ENCODE measurements around the gene GNG14.
A peak's percentile ranks its signal among the peaks of the same experiment; 100 is the strongest.
"Not testable (repeated sequence)": the region's sequence is repeated elsewhere in the genome, so short reads cannot be mapped to it uniquely, and the experiment has no call there.

GNG14 gene

DNA sequence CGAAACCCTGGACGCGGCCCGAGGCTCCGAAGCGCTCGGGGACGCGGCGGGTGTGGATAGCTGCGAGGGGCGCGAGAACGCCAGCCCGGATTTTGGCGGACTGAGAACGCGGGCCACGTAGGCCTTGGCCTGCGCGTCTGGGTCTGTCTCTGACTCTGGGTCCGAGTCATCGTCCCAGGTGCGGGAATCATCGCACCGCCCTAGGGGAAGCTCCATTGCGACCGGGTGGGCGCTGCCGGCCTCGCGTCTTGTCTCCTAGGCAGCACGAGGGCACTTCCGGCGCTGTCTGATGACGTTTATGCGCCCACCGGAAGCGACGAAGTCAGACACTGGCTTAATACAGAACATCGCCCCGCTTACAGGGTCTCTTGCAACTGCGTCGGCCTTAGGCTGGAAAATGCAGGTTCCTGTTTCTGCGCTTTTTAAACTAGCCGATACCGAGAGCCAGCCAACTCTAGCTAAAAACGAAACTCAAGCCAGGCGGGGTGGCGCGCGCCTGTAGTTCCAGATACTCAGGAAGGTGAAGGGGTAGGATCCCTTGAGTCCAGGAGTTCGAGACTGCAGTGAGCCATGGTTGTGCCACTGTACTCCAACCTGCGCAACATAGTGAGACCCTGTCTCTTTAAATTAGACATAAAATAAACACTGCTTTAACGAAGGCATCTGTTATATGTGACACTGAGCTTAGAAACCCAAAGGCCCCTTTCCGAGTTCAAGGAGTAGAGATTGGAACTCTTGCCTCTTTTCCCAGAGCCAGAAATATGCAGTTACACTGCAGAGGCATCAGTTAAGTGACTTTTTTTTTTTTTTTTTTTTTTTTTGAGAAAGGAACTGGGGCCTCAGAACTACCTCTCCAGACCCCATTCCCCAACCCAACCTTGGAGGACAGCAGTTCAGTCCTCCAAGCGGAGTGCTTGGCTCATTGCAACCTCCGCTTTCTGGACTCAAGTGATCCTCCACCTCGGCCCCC is 8.9 kb downstream of the GNG14 start, which contains the start of gene FBXW9:
Gene FBXW9 (minus strand): TSS at position 266 of the 970 bp plus-strand sequence. CDS start 50 bp downstream, at position 216.
- peak; percentile 90 for DNase-seq (ENCODE audit: low read depth in 2 of 2)

DNA sequence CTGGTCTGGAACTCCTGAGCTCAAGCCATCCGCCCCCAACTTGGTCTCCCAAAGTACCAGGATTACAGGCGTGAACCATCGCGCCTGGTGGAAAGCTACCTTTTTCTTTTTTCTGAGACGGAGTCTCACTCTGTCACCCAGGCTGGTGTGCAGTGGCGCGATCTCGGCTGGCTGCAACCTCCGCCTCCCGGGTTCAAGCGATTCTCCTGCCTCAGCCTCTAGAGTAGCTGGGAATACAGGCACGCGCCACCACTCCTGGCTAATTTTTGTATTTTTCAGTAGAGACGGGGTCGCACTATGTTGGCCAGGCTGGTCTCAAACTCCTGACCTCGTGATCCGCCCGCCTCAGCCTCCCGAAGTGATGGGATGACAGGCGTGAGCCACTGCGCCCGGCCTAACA is 9.6 kb downstream of the GNG14 start:
- not testable (repeated sequence) for DNase-seq (ENCODE audit: low read depth in 2 of 2)

DNA sequence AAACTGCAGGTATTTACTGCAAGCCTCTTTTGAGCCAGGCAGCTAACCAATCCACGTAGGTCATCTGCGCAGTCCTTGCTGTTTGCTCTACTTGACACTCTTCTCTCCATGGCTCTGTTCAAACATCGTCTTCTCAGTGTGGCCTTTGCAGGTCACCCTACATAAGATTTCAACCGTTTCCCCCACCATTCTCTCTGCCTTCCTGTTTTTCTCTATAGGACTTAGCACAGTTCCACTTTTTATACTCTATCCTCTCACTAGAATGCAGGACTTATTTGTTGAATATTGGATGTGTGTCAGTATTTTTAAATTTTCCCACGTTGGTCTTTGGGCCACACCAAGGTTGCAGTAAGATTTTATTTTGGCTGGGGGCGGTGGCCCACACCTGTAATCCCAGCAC is 10.3 kb downstream of the GNG14 start:
- DNase-seq (ENCODE audit: low read depth in 2 of 2), result no peak

DNA sequence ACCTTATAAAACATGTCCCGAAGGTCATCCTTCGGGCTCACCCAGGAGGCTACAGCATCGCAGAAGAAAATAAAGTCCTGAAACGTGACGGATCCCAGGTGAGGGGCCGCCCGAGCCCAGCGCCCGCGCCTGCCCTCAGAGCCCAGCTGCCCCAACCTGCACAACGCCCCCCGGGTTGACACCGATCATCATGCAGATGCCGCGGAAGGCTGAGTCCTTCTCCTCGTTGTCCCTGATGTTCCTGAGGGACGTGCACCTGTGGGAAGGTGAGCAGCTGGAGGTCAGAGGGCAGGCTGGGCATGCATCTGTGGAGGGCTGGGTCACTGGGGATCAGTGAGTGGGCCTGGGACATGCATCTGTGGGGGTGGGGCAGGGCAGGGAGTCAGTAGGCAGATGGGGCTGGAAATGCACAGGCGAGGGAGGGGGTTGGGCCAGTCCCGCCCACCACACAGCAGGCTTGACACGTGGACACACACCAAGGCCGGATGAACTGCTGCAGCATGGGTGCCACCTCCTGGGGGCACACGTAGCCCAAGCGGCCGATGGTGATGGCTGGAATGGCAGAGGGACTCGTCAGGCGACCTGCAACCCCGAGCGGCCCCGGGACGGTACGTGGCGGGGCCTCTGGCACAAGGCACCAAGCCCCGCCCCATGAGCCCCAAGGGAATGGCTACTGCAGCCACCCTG is 13.9 kb downstream of the GNG14 start:
- no peak for DNase-seq (ENCODE audit: low read depth in 2 of 2)

DNA sequence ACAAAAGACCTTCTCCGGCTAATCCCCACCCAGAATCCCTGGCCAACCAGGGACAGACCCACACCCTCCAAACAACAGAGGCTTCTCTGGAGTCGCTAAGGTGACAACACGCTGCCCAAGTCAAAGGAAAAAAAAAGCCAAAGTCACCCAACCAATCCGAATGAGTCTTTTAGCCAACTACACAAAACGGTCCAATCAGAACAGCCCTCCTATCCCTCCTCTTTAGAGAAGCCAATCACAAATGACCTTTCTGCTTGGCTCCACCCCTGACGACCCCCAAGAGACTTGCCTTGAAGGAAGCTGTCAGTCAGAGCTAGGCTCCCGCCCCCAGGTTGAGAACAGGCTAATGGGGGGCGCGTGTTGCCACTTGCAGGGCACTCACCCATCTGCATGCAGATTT is 15.2 kb downstream of the GNG14 start:
- DNase-seq (ENCODE audit: low read depth in 2 of 2), result no peak

DNA sequence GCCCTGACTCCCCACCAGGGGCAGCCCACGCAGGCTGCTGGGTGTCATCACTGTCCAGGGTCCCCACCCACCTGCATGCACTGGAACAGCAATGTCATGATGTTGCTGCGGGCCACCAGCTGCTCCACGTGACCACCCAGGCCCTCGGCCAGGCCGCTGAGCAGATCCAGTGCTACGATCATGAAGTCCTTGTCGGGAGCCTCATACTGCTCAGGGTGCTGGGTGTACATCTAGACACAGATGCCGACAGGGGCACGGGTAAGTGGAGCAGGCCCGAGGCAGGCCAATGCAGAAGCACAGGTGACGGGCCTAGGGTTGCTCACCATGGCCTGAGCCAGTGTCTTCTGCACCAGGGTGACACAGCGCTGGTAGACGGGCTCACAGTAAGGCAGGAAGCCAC is 17.4 kb downstream of the GNG14 start:
- no peak for DNase-seq (ENCODE audit: low read depth in 2 of 2)

DNA sequence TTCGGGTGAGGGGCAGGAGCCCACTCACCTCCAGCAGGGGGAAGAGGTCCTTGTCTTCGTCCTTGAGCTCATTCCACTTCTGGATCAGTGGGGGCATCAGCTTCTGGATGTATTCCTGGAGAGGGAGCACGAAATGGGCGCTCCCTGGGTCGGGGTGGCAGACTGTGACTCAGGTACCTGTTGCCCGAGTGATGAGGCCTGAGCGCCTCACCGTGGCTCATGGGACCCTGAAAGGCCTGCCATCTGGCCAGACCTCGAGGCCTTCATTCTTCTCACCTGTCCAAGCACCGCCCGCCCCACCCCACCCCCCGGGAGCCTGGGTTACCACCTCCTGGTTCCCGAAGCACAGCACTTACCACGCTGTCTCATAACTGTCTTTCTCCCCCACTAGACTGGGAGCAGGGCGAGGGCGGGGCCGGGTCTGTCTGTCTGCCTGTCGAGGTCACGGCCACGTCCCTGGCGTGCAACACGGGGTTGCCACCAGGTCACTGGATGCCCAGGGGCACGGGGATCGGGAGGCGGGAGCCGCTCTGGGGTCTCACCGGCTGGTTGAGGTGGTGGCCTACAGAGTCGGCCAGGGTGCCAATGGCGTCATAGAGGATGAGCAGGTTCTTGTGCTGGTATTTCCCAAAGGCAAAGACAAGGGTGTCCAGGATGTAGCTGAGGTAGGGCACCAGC is 18.0 kb downstream of the GNG14 start:
- DNase-seq (ENCODE audit: low read depth in 2 of 2), result no peak

DNA sequence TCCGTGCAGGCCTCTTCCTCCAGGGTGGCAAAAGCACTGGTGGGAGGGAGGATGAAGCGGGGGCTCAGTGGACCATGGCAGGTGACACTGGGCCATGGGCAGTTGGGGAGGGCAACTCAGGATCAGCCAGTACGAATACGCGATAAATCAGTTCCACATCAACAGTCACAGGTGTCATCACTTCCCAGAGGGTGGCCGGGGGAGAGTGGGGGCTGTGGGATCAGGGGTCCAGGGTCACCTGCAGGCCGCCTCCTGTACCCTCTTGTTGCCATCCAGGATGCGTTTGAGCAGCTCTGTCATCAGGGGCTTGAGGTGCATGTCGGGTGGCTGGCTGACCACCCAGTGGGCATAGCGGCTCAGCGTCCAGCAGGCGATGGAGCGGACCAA is 18.5 kb downstream of the GNG14 start:
- no peak for DNase-seq (ENCODE audit: low read depth in 2 of 2)

DNA sequence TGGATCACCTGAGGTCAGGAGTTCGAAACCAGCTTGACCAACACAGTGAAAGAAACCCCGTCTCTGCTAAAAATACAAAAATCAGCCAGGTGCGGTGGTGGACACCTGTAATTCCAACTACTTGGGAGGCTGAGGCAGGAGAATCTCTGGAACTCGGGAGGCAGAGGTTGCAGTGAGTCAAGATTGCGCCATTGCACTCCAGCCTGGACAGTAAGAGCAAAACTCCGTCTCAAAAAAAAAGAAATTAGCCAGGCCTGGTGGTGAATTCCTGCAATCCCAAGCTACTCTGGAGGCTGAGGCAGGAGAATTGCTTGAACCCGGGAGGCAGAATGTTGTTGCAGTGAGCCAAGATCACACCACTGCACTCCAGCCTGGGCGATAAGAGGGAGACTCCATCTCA is 20.8 kb downstream of the GNG14 start:
- DNase-seq (ENCODE audit: low read depth in 2 of 2), result no peak

DNA sequence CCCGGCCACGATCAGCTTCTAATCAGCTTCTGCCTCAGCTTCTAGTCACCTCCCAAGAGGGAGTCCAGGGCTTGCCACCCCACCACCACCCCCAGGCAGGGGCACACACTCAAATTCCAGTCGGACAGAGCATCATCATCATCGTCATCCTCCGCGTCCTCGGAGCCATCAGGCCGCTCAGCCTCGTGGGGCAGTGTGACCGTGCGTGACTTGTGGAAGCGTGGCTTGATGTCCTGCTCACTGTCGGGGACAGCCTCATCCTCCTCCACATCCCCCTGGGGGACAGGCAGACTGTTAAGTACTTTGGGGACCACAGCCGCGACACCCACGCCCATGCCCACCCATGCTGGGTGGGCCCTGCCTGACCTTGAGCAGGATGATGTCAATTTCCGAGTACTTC is 23.4 kb downstream of the GNG14 start:
- DNase-seq (ENCODE audit: low read depth in 2 of 2), result no peak

DNA sequence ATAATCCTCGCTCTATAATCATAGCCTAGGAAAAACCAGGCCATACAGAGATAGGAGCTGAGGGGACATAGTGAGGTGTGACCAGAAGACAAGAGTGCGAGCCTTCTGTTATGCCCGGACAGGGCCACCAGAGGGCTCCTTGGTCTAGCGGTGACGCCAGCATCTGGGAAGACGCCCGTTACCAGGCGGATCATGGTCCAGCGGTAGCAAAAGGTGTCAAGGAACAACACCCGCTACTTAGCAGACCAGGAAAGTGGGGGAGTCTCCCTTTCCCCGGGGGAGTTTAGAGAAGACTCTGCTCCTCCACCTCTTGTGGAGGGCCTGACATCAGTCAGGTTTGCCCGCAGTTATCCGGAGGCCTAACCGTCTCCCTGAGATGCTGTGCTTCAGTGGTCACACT is 24.3 kb downstream of the GNG14 start:
- DNase-seq (ENCODE audit: low read depth in 2 of 2), result not testable (repeated sequence)

DNA sequence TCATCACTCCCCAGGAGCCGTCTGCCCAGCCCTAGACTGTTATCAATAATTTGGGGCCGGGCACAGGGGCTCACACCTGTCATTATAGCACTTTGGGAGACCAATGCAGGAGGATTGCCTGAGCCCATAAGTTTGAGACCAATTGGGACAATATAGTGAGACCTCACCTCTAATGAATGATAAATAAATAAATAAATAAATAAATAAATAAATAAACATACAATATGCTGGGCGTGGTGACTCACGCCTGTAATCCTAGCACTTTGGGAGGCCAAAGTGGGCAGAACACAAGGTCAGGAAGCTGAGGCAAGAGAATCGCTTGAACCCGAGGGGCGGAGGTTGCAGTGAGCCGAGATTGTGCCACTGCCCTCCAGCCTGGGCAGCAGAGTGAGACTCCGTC is 25.5 kb downstream of the GNG14 start:
- DNase-seq (ENCODE audit: low read depth in 2 of 2), result not testable (repeated sequence)

DNA sequence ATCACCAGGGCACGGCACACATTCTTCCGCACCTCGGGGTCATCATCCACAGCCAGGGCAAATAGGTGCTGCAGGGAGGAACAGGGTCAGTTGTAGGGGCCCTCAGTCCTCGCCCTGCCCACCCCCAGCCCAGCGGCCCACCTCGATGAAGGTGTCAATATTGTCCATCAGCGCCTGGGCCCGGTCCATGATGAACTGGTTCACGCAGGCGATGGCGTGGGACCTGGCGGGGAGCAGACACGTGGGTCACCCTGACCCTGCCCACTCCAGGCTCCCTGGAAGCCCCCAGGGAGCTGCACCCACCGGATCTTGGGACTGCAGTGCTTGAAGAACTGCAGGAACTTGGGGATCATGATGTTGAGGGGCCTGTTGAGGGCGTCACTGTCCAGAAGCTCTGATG is 27.3 kb downstream of the GNG14 start:
- no peak for DNase-seq (ENCODE audit: low read depth in 2 of 2)

DNA sequence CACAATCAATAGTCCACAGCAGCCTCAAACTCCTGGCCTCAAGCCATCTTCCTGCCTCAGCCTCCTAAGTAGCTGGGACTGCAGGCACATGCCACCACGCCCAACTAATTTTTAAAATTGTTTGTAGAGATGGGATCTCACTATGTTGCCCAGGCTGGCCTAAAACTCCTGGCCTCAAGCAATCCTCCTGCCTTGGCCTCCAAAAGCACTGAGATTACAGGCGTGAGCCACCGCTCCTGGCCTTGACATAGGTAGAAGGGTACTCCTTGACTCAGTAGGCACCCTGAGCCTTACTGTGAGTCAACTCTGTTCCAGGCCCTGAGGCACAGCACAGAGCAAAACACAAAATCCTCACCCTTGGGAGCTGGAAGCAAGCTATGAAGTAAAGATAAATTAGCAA is 28.1 kb downstream of the GNG14 start:
- DNase-seq (ENCODE audit: low read depth in 2 of 2), result no peak

DNA sequence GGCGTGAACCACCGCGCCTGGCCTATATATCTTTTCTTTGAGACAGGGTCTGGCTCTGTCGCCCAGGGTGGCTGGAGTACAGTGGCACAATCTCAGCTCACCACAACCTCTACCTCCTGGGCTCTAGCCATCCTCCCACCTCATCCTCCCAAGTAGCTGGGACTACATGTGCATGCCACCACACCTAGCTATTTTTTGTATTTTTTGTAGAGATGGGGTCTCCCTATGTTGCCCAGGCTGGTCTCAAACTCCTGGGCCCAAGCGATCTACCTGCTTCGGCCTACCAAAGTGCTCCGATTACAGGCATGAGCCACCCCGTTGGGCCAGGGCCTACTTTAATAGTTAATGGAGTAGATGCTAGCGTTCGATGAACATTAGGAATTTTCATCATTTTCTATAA is 32.5 kb downstream of the GNG14 start:
- no peak for DNase-seq (ENCODE audit: low read depth in 2 of 2)

DNA sequence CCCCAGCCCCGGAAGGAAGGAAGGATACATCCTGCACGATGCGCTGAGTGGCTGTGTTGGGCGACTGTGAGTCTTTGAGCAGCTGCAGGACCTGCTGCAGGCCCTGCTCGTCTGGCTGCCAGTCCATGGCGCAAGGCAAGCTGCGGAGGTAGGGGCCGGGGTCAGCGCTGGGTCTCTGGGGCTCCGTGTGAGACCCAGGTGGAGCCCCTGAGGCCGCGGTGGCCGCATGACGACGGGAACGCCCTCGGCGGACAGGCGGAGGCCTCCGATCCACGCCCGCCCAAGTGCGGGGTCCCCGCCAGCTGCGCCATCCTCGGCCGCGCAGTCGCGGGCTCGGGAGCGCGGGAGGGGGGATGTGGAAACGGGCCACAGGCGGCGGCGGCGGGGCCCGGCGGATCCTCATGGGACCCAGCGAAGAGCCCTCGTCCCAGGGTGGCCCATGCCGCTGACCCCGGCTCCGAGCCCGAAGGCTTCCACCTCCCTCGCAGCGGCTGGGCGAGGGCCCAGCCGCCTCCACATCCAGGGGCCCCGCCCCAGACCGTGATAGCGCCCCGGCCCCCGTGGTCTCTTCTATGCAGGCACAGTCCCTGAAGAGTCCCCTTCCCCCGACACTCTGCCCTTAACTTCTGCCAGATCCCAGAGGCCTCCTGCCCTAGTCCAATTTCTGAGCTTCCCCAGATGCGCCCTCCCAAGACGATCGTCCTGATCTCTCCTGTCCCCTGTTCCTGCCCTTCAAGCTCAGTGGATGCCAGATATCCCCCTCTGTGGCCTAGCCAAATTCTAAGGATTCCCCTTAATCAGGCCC is 33.3 kb downstream of the GNG14 start:
- no peak for DNase-seq (ENCODE audit: low read depth in 2 of 2)

DNA sequence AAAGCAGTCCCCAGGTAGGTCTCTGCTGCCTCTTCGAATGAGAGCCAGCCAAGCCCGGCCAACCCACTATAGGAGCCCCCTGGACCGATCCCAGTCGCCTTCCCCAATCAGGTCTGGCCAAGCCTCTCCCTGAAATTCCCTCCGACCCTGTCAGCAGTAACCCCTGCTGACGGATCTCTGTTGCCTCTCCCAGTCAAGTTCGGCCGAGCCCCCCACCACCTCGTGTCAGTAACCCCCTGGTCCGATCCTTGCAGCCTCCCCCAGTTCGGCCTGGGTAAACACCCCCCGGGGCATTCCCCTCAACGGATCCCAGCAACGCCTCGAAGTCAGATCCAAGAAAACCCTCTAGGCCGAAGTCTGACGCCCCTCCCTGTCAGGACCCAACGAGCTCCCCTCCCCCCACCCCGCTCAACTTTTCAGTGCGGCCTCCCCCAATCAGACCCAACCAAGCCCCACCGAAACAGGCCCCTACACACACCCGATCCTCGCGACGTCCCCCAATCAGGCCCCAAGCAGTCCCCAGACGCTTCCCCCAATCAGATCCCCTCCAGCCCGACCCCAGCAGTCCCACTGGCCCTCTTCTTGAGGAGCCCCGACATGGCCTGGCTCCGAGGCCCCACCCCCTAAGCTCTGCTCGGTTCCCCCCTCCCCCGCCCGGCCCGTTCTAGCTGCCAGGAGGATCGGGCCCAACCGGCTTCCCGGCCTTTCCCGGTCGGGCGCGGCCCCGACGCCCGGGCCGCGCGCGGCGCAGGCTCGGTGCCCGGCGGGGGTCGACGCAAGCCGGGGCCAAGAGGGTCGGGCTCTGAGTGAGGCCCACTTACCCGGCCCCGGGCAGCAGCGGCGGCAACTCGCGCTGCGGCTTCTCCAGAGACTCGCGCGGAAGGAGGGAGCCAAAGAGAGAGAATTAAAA is 34.1 kb downstream of the GNG14 start:
- DNase-seq (ENCODE audit: low read depth in 2 of 2), result peak; percentile 55 to 59

DNA sequence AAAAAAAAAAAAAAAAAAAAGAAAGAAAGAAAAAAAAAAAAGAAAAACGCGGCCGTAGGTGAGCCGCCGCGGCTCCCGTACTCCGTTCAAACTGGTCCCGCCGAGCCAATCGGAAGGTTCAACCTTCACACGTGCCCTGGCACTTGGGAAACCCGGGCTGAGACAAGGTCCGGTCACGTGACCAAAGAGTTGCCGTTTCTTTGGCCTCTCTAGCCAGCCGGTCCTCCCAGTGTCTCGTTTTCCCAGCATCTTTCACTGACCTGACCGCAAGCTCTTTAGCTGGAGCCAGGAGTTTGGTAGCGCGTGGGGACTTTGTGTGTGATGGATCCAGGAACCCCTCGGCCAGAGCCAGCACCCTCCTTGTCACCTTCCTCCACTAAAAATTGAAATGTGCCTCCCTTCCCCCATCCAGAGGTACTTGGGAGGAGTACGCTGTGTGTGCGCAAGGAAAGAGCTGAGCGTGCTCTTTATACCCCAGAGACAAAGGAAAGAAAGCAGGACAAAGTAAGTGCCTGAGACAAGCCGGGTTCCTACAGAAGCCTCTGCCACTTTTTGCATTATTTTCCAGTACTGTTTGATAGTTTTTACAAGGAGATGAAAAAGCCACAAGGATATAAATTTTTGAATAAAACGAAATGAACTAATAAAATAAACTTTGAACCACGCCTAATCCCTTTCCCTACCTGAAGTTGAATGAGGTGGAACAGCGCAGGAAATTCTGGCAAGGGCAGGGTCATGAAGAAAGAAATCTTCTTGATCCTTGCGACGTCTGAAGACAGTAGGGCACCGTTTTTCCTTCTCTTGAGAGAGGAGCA is 35.0 kb downstream of the GNG14 start:
- peak; percentile 99 for DNase-seq (ENCODE audit: low read depth in 2 of 2)

DNA sequence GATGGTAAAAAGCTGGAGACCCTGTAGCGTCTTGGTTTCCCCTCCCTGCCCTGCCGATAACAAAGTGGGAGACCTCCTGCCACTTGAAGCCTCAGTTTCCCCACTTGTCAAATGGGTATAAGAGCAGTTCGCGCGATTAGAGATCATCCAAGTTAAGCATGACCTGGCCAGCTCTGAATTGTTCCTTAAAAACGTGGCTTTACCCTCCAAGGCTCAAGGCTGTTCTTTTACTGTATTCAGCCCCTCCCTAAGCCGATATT is 35.5 kb downstream of the GNG14 start:
- DNase-seq (ENCODE audit: low read depth in 2 of 2), result no peak
